HEK293 (cell line): ENCODE results near the gene TMC5.

Experiments used
- CTCF ChIA-PET: fragments of 350-600 bp; formaldehyde crosslinking; extraction: SDS; loops from one replicate; lab custom pipeline; 2021; ENCODE audit warnings: antibody characterized with exemption; lab: Yijun Ruan, JAX
- POLR2A ChIA-PET: fragments of 300-600 bp; formaldehyde crosslinking; extraction: SDS; loops from one replicate; lab custom pipeline; 2020; ENCODE audit warnings: antibody characterized with exemption, inconsistent platforms; lab: Yijun Ruan, JAX
- H3K27ac ChIP-seq: fragments of 200-500 bp; sonication (Bioruptor generic); 2 replicates; pipeline ENCODE4 v1.5.1; 2014; ENCODE audit warnings: low read depth, low read length, control low read depth, inconsistent platforms; ENCODE audit errors: extremely low read depth
- H3K36me3 ChIP-seq, 2 experiments: fragments of 200-500 bp in 1 of 2; sonication (Bioruptor generic) in 1 of 2; 1 replicate in 1 of 2; 2 replicates in 1 of 2; pipeline ENCODE4 v1.5.1; 2014 to 2017; ENCODE audit warnings: inconsistent platforms in 2 of 2, low read length in 2 of 2; ENCODE audit not compliant: control insufficient read depth in 2 of 2, insufficient read depth in 1 of 2
- H3K4me1 ChIP-seq: fragments of 200-500 bp; sonication (Bioruptor generic); 2 replicates; pipeline ENCODE4 v1.5.1; 2014; ENCODE audit warnings: mild to moderate bottlenecking, low read length, inconsistent platforms; ENCODE audit not compliant: control insufficient read depth, insufficient read depth
- H3K4me3 ChIP-seq: 2 replicates; pipeline ENCODE4 v1.5.1; 2011; ENCODE audit warnings: low read depth, mild to moderate bottlenecking, control low read depth, low read length, moderate library complexity
- H3K9me3 ChIP-seq: fragments of 200-500 bp; sonication (Bioruptor generic); 2 replicates; pipeline ENCODE4 v1.5.1; 2014; ENCODE audit warnings: low read depth, low read length, inconsistent platforms; ENCODE audit not compliant: control insufficient read depth, insufficient read depth
- BCL6B ChIP-seq: fragments of 450-650 bp; formaldehyde crosslinking; IDR thresholded peaks from 2 replicates; pipeline ENCODE4 v1.5.1; 2017; ENCODE audit warnings: missing biosample characterization, missing genetic modification characterization
- CTCF ChIP-seq: fragments of 450-650 bp; formaldehyde crosslinking; IDR thresholded peaks from 2 replicates; pipeline ENCODE4 v1.5.1; 2016; ENCODE audit warnings: missing biosample characterization, missing genetic modification characterization
- IKZF3 ChIP-seq: fragments of 450-650 bp; IDR thresholded peaks from 2 replicates; pipeline ENCODE4 v1.5.0; 2018; ENCODE audit warnings: missing biosample characterization, mild to moderate bottlenecking, missing genetic modification characterization, moderate library complexity
- KLF1 ChIP-seq: fragments of 450-650 bp; formaldehyde crosslinking; IDR thresholded peaks from 2 replicates; pipeline ENCODE4 v1.5.1; 2016; ENCODE audit warnings: missing biosample characterization, missing genetic modification characterization
- PRDM1 ChIP-seq: fragments of 450-650 bp; formaldehyde crosslinking; IDR thresholded peaks from 2 replicates; pipeline ENCODE4; 2016; ENCODE audit warnings: missing biosample characterization, missing genetic modification characterization
- PRDM6 ChIP-seq: fragments of 450-650 bp; formaldehyde crosslinking; IDR thresholded peaks from 2 replicates; pipeline ENCODE4 v1.5.1; 2017; ENCODE audit warnings: missing biosample characterization, missing genetic modification characterization
- SP7 ChIP-seq: fragments of 450-650 bp; formaldehyde crosslinking; IDR thresholded peaks from 2 replicates; pipeline ENCODE4 v1.5.1; 2016; ENCODE audit warnings: missing biosample characterization, missing genetic modification characterization
- WT1 ChIP-seq: fragments of 450-650 bp; formaldehyde crosslinking; IDR thresholded peaks from 2 replicates; pipeline ENCODE4 v1.5.1; 2016; ENCODE audit warnings: missing biosample characterization, missing genetic modification characterization
- ZNF10 ChIP-seq: fragments of 450-650 bp; formaldehyde crosslinking; IDR thresholded peaks from 2 replicates; pipeline ENCODE4 v1.5.1; 2017; ENCODE audit warnings: missing biosample characterization, missing genetic modification characterization
- ZNF155 ChIP-seq: fragments of 450-650 bp; formaldehyde crosslinking; IDR thresholded peaks from 2 replicates; pipeline ENCODE4 v1.5.1; 2016; ENCODE audit warnings: missing biosample characterization, missing genetic modification characterization
- ZNF214 ChIP-seq: fragments of 450-650 bp; formaldehyde crosslinking; IDR thresholded peaks from 2 replicates; pipeline ENCODE4 v1.5.1; 2017; ENCODE audit warnings: missing biosample characterization, mild to moderate bottlenecking, missing genetic modification characterization, borderline replicate concordance
- ZNF24 ChIP-seq: fragments of 450-650 bp; formaldehyde crosslinking; IDR thresholded peaks from 2 replicates; pipeline ENCODE4 v1.5.1; 2016; ENCODE audit warnings: missing biosample characterization, missing genetic modification characterization
- ZNF302 ChIP-seq: fragments of 450-650 bp; formaldehyde crosslinking; IDR thresholded peaks from 2 replicates; pipeline ENCODE4 v1.5.1; 2016; ENCODE audit warnings: missing biosample characterization, missing genetic modification characterization, low read depth
- ZNF391 ChIP-seq: fragments of 450-650 bp; formaldehyde crosslinking; IDR thresholded peaks from 2 replicates; pipeline ENCODE4 v1.5.1; 2016; ENCODE audit warnings: low read depth, missing biosample characterization, missing genetic modification characterization, borderline replicate concordance
- ZNF416 ChIP-seq: fragments of 450-650 bp; formaldehyde crosslinking; IDR thresholded peaks from 2 replicates; pipeline ENCODE4 v1.5.1; 2016; ENCODE audit warnings: missing biosample characterization, missing genetic modification characterization
- ZNF514 ChIP-seq: fragments of 450-650 bp; formaldehyde crosslinking; IDR thresholded peaks from 2 replicates; pipeline ENCODE4 v1.5.1; 2016; ENCODE audit warnings: missing biosample characterization, missing genetic modification characterization
- ZNF692 ChIP-seq: fragments of 450-650 bp; formaldehyde crosslinking; IDR thresholded peaks from 2 replicates; pipeline ENCODE4 v1.5.1; 2016; ENCODE audit warnings: missing biosample characterization, missing genetic modification characterization
- ZNF704 ChIP-seq: fragments of 450-650 bp; formaldehyde crosslinking; IDR thresholded peaks from 2 replicates; pipeline ENCODE4 v1.5.1; 2016; ENCODE audit warnings: missing biosample characterization, missing genetic modification characterization
- ZNF843 ChIP-seq: fragments of 450-650 bp; formaldehyde crosslinking; IDR thresholded peaks from 2 replicates; pipeline ENCODE4 v1.5.1; 2016; ENCODE audit warnings: missing biosample characterization, missing genetic modification characterization
- ZSCAN23 ChIP-seq: fragments of 450-650 bp; formaldehyde crosslinking; IDR thresholded peaks from 2 replicates; pipeline ENCODE4 v1.5.1; 2016; ENCODE audit warnings: missing biosample characterization, missing genetic modification characterization
- TF ChIP-seq, protein P1 (sequence below): fragments of 450-650 bp; formaldehyde crosslinking; IDR thresholded peaks from 2 replicates; pipeline ENCODE4 v1.5.1; 2017; ENCODE audit warnings: missing biosample characterization, missing genetic modification characterization
- TF ChIP-seq, protein P2 (sequence below): fragments of 450-650 bp; IDR thresholded peaks from 2 replicates; pipeline ENCODE4 v1.5.1; 2018; ENCODE audit warnings: missing biosample characterization, mild to moderate bottlenecking, missing genetic modification characterization
- TF ChIP-seq, protein P3 (sequence below): fragments of 450-650 bp; formaldehyde crosslinking; conservative IDR thresholded peaks from 2 replicates; pipeline ENCODE4 v1.5.1; 2016; ENCODE audit warnings: low read depth, missing biosample characterization, missing genetic modification characterization

TMC5 gene

GRCh38 chr16:19518388-19518787 lies 100.7 kb downstream of the TMC5 start:
- H3K9me3 ChIP-seq, result no peaks in the 10 kb centered on the region
- CTCF ChIA-PET, result interaction anchor here (1.1 to 2.7 kb wide), 2 partner anchors 16 to 38 kb away, joined by 5 to 14 read pairs; no protein-coding TSS in a partner anchor
- peaks cover 17 to 36% of the 10 kb centered on the region in 2 experiments for H3K36me3 ChIP-seq
- H3K4me1 ChIP-seq, result peaks cover 16% of the 10 kb centered on the region
- H3K27ac ChIP-seq, result no peak overlapping the region
- H3K4me3 ChIP-seq, result no peak overlapping the region
- POLR2A ChIA-PET, result interaction anchor here (0.6 to 1.5 kb wide), 2 partner anchors 37 to 428 kb away, joined by 4 to 9 read pairs; partner anchors contain the start of gene VPS35L
- TF ChIP-seq ZNF391 (tag by site-specific recombination) (no peak), WT1 (tag by site-specific recombination) (peak; percentile 87), BCL6B (no peak), ZNF214 (tag by site-specific recombination) (no peak), ZNF692 (tag by site-specific recombination) (no peak), ZNF10 (tag by site-specific recombination) (no peak), SP7 (tag by site-specific recombination) (peak; percentile 54), PRDM1 (tag by site-specific recombination) (peak; percentile 72), ZNF514 (no peak), ZNF416 (tag by site-specific recombination) (no peak), KLF1 (tag by site-specific recombination) (0 out of 2 replicates have a peak, but pooled peaks have one; percentile 19), PRDM6 (peak; percentile 69), ZNF302 (tag by site-specific recombination) (no peak), ZNF24 (tag by site-specific recombination) (no peak), ZNF704 (no peak), CTCF (tag by site-specific recombination) (no peak), ZNF843 (tag by site-specific recombination) (peak; percentile 20; the same call in 1 of the 2 replicates), ZSCAN23 (tag by site-specific recombination) (no peak), IKZF3 (tag by site-specific recombination) (peak; percentile 67), ZNF155 (tag by site-specific recombination) (no peak)
- TF ChIP-seq, protein P1, sequence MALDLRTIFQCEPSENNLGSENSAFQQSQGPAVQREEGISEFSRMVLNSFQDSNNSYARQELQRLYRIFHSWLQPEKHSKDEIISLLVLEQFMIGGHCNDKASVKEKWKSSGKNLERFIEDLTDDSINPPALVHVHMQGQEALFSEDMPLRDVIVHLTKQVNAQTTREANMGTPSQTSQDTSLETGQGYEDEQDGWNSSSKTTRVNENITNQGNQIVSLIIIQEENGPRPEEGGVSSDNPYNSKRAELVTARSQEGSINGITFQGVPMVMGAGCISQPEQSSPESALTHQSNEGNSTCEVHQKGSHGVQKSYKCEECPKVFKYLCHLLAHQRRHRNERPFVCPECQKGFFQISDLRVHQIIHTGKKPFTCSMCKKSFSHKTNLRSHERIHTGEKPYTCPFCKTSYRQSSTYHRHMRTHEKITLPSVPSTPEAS (tag by site-specific recombination), result no peak
- TF ChIP-seq, protein P2, sequence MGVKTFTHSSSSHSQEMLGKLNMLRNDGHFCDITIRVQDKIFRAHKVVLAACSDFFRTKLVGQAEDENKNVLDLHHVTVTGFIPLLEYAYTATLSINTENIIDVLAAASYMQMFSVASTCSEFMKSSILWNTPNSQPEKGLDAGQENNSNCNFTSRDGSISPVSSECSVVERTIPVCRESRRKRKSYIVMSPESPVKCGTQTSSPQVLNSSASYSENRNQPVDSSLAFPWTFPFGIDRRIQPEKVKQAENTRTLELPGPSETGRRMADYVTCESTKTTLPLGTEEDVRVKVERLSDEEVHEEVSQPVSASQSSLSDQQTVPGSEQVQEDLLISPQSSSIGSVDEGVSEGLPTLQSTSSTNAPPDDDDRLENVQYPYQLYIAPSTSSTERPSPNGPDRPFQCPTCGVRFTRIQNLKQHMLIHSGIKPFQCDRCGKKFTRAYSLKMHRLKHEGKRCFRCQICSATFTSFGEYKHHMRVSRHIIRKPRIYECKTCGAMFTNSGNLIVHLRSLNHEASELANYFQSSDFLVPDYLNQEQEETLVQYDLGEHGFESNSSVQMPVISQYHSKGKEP (tag by site-specific recombination), result peak; percentile 21; the same call in 1 of the 2 replicates
- TF ChIP-seq, protein P3, sequence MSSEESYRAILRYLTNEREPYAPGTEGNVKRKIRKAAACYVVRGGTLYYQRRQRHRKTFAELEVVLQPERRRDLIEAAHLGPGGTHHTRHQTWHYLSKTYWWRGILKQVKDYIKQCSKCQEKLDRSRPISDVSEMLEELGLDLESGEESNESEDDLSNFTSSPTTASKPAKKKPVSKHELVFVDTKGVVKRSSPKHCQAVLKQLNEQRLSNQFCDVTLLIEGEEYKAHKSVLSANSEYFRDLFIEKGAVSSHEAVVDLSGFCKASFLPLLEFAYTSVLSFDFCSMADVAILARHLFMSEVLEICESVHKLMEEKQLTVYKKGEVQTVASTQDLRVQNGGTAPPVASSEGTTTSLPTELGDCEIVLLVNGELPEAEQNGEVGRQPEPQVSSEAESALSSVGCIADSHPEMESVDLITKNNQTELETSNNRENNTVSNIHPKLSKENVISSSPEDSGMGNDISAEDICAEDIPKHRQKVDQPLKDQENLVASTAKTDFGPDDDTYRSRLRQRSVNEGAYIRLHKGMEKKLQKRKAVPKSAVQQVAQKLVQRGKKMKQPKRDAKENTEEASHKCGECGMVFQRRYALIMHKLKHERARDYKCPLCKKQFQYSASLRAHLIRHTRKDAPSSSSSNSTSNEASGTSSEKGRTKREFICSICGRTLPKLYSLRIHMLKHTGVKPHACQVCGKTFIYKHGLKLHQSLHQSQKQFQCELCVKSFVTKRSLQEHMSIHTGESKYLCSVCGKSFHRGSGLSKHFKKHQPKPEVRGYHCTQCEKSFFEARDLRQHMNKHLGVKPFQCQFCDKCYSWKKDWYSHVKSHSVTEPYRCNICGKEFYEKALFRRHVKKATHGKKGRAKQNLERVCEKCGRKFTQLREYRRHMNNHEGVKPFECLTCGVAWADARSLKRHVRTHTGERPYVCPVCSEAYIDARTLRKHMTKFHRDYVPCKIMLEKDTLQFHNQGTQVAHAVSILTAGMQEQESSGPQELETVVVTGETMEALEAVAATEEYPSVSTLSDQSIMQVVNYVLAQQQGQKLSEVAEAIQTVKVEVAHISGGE (tag by site-specific recombination), result no peak
